Heart right ventricle (tissue), 12 donors: ENCODE data around the gene SH3YL1. TPM values are rescaled to one million over a fixed set of nuclear protein-coding genes. Genes with fewer than 3 reads are reported as not detected.

Source experiments
- polyA plus RNA-seq, 2 donors: library from polyadenylated mRNA; stranded (reverse); fragments of 200-250 nt; gene quantifications; one replicate each; pipeline ENCODE4 v1.2.3, GENCODE V29; 2013
- total RNA-seq, 10 donors: library from RNA; stranded (reverse); fragmentation: NEBNext Ultra II Directional in 3 of 10; extraction: Animal tissue kit (Norgen Biotek cat#: 25700) in 3 of 10; gene quantifications; one replicate each; pipeline versions ENCODE4 v1.2.1 to v1.2.4, GENCODE V29; 2021 to 2023
- donor health status: ischemic (EF 13 %, LVEDD 7.1; RV severe dilation, severe dysfunction).
- donor health status: healthy with polysubstance abuse.
- donor health status: DM: no; HTN: yes; CAD: no.
- donor health status: DM: no; HTN: no; CAD: no.
- donor health status: ischemic (EF 25% LVEDD 6.9; RV normal size, moderate dysfunction).
- donor health status: ischemic (EF 25% LVEDD 5.7; RV mildly dilated, moderate dysfunction).
- donor health status: healthy.
- donor health status: nonischemic (EF 11% LVEDD 7.7; RV severe dilation, severe dysfunction).
- donor health status: DM: yes; HTN: yes; CAD: no.
- donor health status: PGD.
- donor health status: ischemic (EF 29% LVEDD 5.4; RV normal size, mild dysfunction).
- donor health status: nonischemic (EF 23%, LVEDD 6.1; RV moderate dilation, normal function).

Gene SH3YL1
- total and polyA plus RNA-seq, 12 donors: 7.6 to 39.1 (median 9.3) TPM

Other genes starting within 250 kb of the SH3YL1 start
- 1 to 10 TPM; 1.7 to 5.2 (median 3.0) TPM for gene FAM110C, start 217.5 kb downstream of the SH3YL1 start, total RNA-seq
- gene FAM110C, start 217.5 kb downstream of the SH3YL1 start, polyA plus RNA-seq: under 1 TPM; 0.66 to 0.68 TPM
- 10 to 100 TPM; 60.3 to 76.6 (median 65.2) TPM for gene ACP1, start 915 bp upstream of the SH3YL1 start, total RNA-seq
- 10 to 100 TPM; 38.3 to 87.7 TPM for gene ACP1, start 915 bp upstream of the SH3YL1 start, polyA plus RNA-seq
- 1 to 10 TPM in 5 of 10 donors, under 1 TPM in 4, not detected in 1; 0.23 to 7.9 (median 1.3) TPM for gene ALKAL2, start 24.1 kb upstream of the SH3YL1 start, total RNA-seq
- gene ALKAL2, start 24.1 kb upstream of the SH3YL1 start, polyA plus RNA-seq: 1 to 10 TPM in 1 of 2 donors, under 1 TPM in 1; 0.73 to 1.3 TPM